RWPE2 (cell line): ENCODE measurements around the gene ULK3.

Experiments used
- ATAC-seq: fragments of 200-7000 bp; cut with Tn5 transposase; 3 replicates; pipeline ENCODE4 v1.9.1; 2021; ENCODE audit warnings: low read depth
- DNase-seq: peaks from one replicate; pipeline ENCODE4 v3.0.0-alpha.2; 2020; ENCODE audit warnings: low spot score
- H3K27ac ChIP-seq: fragments of 450-650 bp; 2 replicates; pipeline ENCODE4 v1.5.1; 2017; ENCODE audit warnings: mild to moderate bottlenecking; ENCODE audit not compliant: poor library complexity, severe bottlenecking
- H3K27me3 ChIP-seq: fragments of 250-450 bp; sonication (Bioruptor Pico); 2 replicates; pipeline ENCODE4 v1.5.1; 2021; ENCODE audit warnings: mild to moderate bottlenecking, moderate library complexity; ENCODE audit not compliant: insufficient read depth, poor library complexity, severe bottlenecking
- H3K36me3 ChIP-seq: fragments of 250-450 bp; sonication (Bioruptor Pico); 2 replicates; pipeline ENCODE4 v1.5.1; 2020; ENCODE audit warnings: low read depth, mild to moderate bottlenecking, moderate library complexity
- H3K4me1 ChIP-seq: fragments of 250-450 bp; sonication (Bioruptor Pico); 2 replicates; pipeline ENCODE4 v1.5.1; 2021; ENCODE audit warnings: mild to moderate bottlenecking, moderate library complexity; ENCODE audit not compliant: insufficient read depth, poor library complexity, severe bottlenecking
- H3K4me3 ChIP-seq: fragments of 250-450 bp; sonication (Bioruptor Pico); 2 replicates; pipeline ENCODE4 v1.5.1; 2021; ENCODE audit warnings: mild to moderate bottlenecking, moderate library complexity; ENCODE audit not compliant: severe bottlenecking
- H3K9me3 ChIP-seq: fragments of 250-450 bp; sonication (Bioruptor Pico); 2 replicates; pipeline ENCODE4 v1.5.1; 2021; ENCODE audit warnings: mild to moderate bottlenecking, moderate library complexity; ENCODE audit not compliant: severe bottlenecking
- TF ChIP-seq, protein P1 (sequence below): fragments of 450-650 bp; IDR thresholded peaks from one replicate; pipeline ENCODE4 v1.5.1; 2017; ENCODE audit warnings: mild to moderate bottlenecking, moderate library complexity; ENCODE audit not compliant: poor library complexity, severe bottlenecking

ULK3 gene

GRCh38 chr15:74788042-74788682 is 54.8 kb downstream of the ULK3 start:
- DNase-seq (no peak), ATAC-seq (no peak)
- H3K9me3 ChIP-seq, result no peaks in the 10 kb centered on the region
- peaks cover 31% of the 10 kb centered on the region for H3K36me3 ChIP-seq
- no peaks in the 10 kb centered on the region for H3K27me3 ChIP-seq
- TF ChIP-seq, protein P1, sequence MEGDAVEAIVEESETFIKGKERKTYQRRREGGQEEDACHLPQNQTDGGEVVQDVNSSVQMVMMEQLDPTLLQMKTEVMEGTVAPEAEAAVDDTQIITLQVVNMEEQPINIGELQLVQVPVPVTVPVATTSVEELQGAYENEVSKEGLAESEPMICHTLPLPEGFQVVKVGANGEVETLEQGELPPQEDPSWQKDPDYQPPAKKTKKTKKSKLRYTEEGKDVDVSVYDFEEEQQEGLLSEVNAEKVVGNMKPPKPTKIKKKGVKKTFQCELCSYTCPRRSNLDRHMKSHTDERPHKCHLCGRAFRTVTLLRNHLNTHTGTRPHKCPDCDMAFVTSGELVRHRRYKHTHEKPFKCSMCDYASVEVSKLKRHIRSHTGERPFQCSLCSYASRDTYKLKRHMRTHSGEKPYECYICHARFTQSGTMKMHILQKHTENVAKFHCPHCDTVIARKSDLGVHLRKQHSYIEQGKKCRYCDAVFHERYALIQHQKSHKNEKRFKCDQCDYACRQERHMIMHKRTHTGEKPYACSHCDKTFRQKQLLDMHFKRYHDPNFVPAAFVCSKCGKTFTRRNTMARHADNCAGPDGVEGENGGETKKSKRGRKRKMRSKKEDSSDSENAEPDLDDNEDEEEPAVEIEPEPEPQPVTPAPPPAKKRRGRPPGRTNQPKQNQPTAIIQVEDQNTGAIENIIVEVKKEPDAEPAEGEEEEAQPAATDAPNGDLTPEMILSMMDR, result no peak
- peaks cover 51% of the 10 kb centered on the region for H3K4me1 ChIP-seq
- H3K27ac ChIP-seq, result peak overlapping the region; percentile 36
- H3K4me3 ChIP-seq, result no peak overlapping the region

DNA sequence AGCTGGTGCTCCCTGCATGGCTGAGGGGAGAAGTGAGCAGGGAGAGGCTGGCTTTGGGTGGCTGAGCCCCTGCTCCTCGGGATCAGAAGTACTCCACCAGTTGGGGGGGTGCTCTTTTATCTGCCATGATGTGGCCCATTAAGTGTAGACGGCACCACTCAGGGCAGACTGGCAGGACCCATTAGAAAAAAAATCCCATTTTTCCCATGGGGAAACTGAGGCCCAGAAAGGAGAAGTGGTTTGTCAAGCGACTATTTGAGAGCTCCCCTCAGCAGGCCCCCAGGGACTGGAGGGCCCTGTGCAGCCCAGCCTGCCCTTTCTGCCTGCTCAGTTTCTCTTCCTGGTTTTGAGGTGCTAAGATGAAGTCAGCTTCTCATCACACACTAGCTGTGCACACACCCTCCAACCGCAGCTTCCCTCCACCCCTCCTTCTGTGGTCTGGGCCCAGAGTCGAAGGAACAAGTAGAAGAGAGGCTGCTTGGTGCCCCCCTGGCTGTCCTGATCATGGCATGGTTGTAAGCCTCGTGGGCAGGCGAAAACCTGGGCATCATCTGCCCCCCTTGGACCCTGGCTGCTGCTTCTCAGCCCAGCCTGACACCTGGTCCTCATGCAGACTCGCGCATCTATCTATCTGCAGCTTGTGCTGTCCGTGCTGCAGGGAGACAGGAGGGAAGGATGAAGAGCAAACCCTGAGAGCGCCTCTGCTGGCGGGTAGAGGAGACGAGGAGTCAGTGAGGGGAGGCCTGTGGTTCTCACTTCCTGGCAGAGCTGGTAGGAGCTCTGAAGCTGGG is 55.5 kb downstream of the ULK3 start:
- Histone ChIP-seq H3K27ac (peak overlapping the region; percentile 36), H3K4me3 (no peak overlapping the region)
- ATAC-seq, result peak; percentile 45; the same call in 2 of the 3 replicates

DNA sequence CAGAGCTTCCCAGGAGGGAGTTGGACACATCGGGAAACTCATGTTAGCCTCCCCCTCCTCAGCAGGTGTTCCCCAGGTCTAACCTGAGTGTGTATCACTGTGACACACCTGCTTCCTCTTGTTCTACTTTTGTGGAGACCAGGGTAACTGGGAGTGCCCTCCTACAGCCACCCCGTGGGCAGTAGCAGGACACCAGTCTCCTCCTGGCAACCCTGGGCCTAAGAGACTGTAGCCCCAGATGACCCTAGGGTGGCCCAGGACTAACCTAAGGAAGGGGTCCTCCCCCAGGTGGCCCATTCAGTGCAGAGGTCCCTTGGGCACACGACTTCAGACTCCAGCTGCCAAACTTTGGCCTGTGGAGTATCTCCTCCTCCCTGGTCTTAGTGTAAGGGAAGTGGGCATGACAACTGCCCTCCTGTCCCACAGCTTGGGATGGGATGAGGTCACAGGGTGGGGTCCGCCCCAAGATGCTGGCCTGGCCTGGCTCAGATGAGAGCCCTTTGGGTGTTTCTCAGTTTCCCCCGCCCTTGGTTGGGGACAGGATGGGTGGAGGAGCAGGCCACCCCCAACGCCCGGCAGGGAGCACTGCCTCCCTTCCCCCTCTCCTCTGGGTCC is 56.3 kb downstream of the ULK3 start:
- peaks cover 24% of the 10 kb centered on the region for H3K36me3 ChIP-seq
- DNase-seq, result peak; percentile 64
- peak overlapping the region; percentile 36 for H3K27ac ChIP-seq
- no peak for ATAC-seq
- no peak overlapping the region for H3K4me3 ChIP-seq
- no peaks in the 10 kb centered on the region for H3K9me3 ChIP-seq
- H3K4me1 ChIP-seq, result peaks cover 52% of the 10 kb centered on the region
- TF ChIP-seq, protein P1, result no peak
- H3K27me3 ChIP-seq, result no peaks in the 10 kb centered on the region

More for the DNA sequence above, 55.5 kb downstream of the ULK3 start:
- TF ChIP-seq, protein P1, result peak; percentile 68
- H3K36me3 ChIP-seq, result peaks cover 24% of the 10 kb centered on the region
- peaks cover 52% of the 10 kb centered on the region for H3K4me1 ChIP-seq
- H3K27me3 ChIP-seq, result no peaks in the 10 kb centered on the region
- H3K9me3 ChIP-seq, result no peaks in the 10 kb centered on the region
- peak; percentile 77 for DNase-seq
